Heart right ventricle (tissue), 16 donors: ENCODE measurements around the gene ELAVL1. TPM values are rescaled to one million over a fixed set of nuclear protein-coding genes. Genes with fewer than 3 reads are reported as not detected.

Experiments
- ATAC-seq, 8 donors: fragments of 200-7000 bp; cut with Tn5 transposase; one replicate each; pipeline ENCODE4 v1.9.1; 2020; ENCODE audit warnings: mild to moderate bottlenecking in 8 of 8, moderate library complexity in 8 of 8, moderate number of reproducible peaks in 1 of 8
- DNase-seq, 2 donors: peaks; one replicate each; pipeline ENCODE4 v3.0.0-alpha.2; 2020
- H3K27ac ChIP-seq, 10 donors: fragments of 200-600 bp; sonication (generic) in 2 of 10; one replicate each; pipeline versions ENCODE4 v1.5.0 to v1.8.0; 2020 to 2022; ENCODE audit warnings: mild to moderate bottlenecking in 3 of 10
- H3K27me3 ChIP-seq, 7 donors: fragments of 200-600 bp; one replicate each; pipeline ENCODE4 v1.8.0; 2021 to 2022; ENCODE audit warnings: mild to moderate bottlenecking in 2 of 7
- H3K36me3 ChIP-seq, 9 donors: fragments of 200-600 bp; sonication (generic) in 1 of 9; one replicate each; pipeline versions ENCODE4 v1.5.0 to v1.8.0; 2020 to 2022; ENCODE audit warnings: mild to moderate bottlenecking in 2 of 9
- H3K4me1 ChIP-seq, 9 donors: fragments of 200-600 bp; sonication (generic) in 1 of 9; one replicate each; pipeline versions ENCODE4 v1.5.0 to v1.8.0; 2020 to 2022; ENCODE audit warnings: mild to moderate bottlenecking in 4 of 9
- H3K4me3 ChIP-seq, 10 donors: fragments of 200-600 bp; sonication (generic) in 2 of 10; one replicate each; pipeline versions ENCODE4 v1.5.0 to v1.8.0; 2020 to 2022; ENCODE audit warnings: mild to moderate bottlenecking in 7 of 10, moderate library complexity in 2 of 10
- H3K9me3 ChIP-seq, 11 donors: fragments of 200-600 bp in 10 of 11; sonication (generic) in 2 of 11; one replicate each; pipeline versions ENCODE4 v1.5.0 to v1.8.0; 2013 to 2022; ENCODE audit warnings: mild to moderate bottlenecking in 2 of 11, control low read depth in 1 of 11, moderate library complexity in 1 of 11
- CTCF ChIP-seq, 9 donors: fragments of 200-600 bp; sonication (generic) in 2 of 9; IDR thresholded peaks; one replicate each; pipeline versions ENCODE4 v1.5.0 to v1.8.0; 2021 to 2022; ENCODE audit warnings: antibody characterized with exemption in 9 of 9, mild to moderate bottlenecking in 5 of 9, moderate library complexity in 1 of 9
- WGBS, 2 donors: extraction: QIAGEN DNeasy Blood & Tissue Kit; methylation state at CpG; one replicate each; pipeline ENCODE4 v1.1.7; 2013; ENCODE audit warnings: inconsistent platforms in 1 of 2; 5-methylcytosine and 5-hydroxymethylcytosine counted together
- intact Hi-C, 10 donors: fragments of 100-400 bp; cut with DNase I; formaldehyde crosslinking; loops; one replicate each; pipeline versions ENCODE4 v1.11.1 to v1.14.2; 2022
- polyA plus RNA-seq, 2 donors: library from polyadenylated mRNA; stranded (reverse); fragments of 200-250 nt; gene quantifications; one replicate each; pipeline ENCODE4 v1.2.3, GENCODE V29; 2013
- total RNA-seq, 10 donors: library from RNA; stranded (reverse); fragmentation: NEBNext Ultra II Directional in 3 of 10; extraction: Animal tissue kit (Norgen Biotek cat#: 25700) in 3 of 10; gene quantifications; one replicate each; pipeline versions ENCODE4 v1.2.1 to v1.2.4, GENCODE V29; 2021 to 2023
- donor health status: Arrhythmogenic right ventricular cardiomyopathy.
- donor health status: ischemic (EF 13 %, LVEDD 7.1; RV severe dilation, severe dysfunction).
- donor health status: healthy with polysubstance abuse.
- donor health status: DM: no; HTN: yes; CAD: no.
- donor health status: DM: no; HTN: no; CAD: no.
- donor health status: ischemic (EF 25% LVEDD 6.9; RV normal size, moderate dysfunction).
- donor health status: ischemic (EF 25% LVEDD 5.7; RV mildly dilated, moderate dysfunction).
- donor health status: healthy.
- donor health status: DM: yes; HTN: yes; CAD: no.
- donor health status: Ischemic cardiomyopathy.
- donor health status: ischemic (EF 35%, LVEDD 5.7; RV mildly dilated, moderate dysfunction).
- donor health status: nonischemic (EF 11% LVEDD 7.7; RV severe dilation, severe dysfunction).
- donor health status: DM: yes; HTN: yes; CAD: no.
- donor health status: PGD.
- donor health status: ischemic (EF 29% LVEDD 5.4; RV normal size, mild dysfunction).
- donor health status: nonischemic (EF 23%, LVEDD 6.1; RV moderate dilation, normal function).

ELAVL1 gene
- total and polyA plus RNA-seq, 12 donors, result 11.6 to 60.1 (median 54.4) TPM

GRCh38 chr19:7925171-7925851, 80.1 kb downstream of the ELAVL1 start:
- intact Hi-C loops, result loop anchor here in 4 of 10 donors (5.0 to 10.0 kb wide), 2 partner anchors 71 to 73 kb away; no protein-coding TSS in a partner anchor
- DNase-seq (peak; percentile 60 to 76), ATAC-seq (no peak)
- H3K4me3 ChIP-seq, result peak overlapping the region in 9 of 10 donors; percentile 35 to 51 (median 45)
- 1% methylated on average over 60 to 98 of the region's 98 CpGs for WGBS, 2 donors
- no peak overlapping the region for H3K27ac ChIP-seq
- H3K4me1 ChIP-seq, result peaks cover 18 to 73% (median 45%) of the 10 kb centered on the region in 9 donors
- H3K36me3 ChIP-seq, result peaks cover 0 to 26% (median 15%) of the 10 kb centered on the region in 9 donors
- no peaks in the 10 kb centered on the region for H3K9me3 ChIP-seq
- peak; percentile 54 to 91 (median 79) for TF ChIP-seq CTCF (IDR thresholded peaks at IDR 0.05)
- H3K27me3 ChIP-seq, result peaks cover 0 to 8% (median 0%) of the 10 kb centered on the region in 7 donors

- intact Hi-C loops, result loop anchor here in 6 of 10 donors (5.0 to 10.0 kb wide), 4 partner anchors 67 to 328 kb away; no protein-coding TSS in a partner anchor
- ATAC-seq (no peak), DNase-seq (no peak)
- peaks cover 0 to 8% (median 0%) of the 10 kb centered on the region in 7 donors for H3K27me3 ChIP-seq
- peaks cover 0 to 23% (median 15%) of the 10 kb centered on the region in 9 donors for H3K36me3 ChIP-seq
- TF ChIP-seq CTCF (IDR thresholded peaks at IDR 0.05), result no peak
- no peak overlapping the region for H3K27ac ChIP-seq
- H3K4me1 ChIP-seq, result peaks cover 18 to 73% (median 47%) of the 10 kb centered on the region in 9 donors
- H3K4me3 ChIP-seq, result peak overlapping the region in 9 of 10 donors; percentile 35 to 51 (median 45)
- WGBS, 2 donors, result 40 to 46% methylated on average over 32 to 34 of the region's 34 CpGs
- no peaks in the 10 kb centered on the region for H3K9me3 ChIP-seq
These were observed 80.7 kb downstream of the ELAVL1 start for GRCh38 chr19:7924651-7925170.

GRCh38 chr19:7924241-7924640, 81.2 kb downstream of the ELAVL1 start:
- intact Hi-C loops, result loop anchor here in 5 of 10 donors (5.0 to 10.0 kb wide), 4 partner anchors 67 to 328 kb away; no protein-coding TSS in a partner anchor
- H3K36me3 ChIP-seq, result peaks cover 0 to 23% (median 15%) of the 10 kb centered on the region in 9 donors
- peaks cover 18 to 73% (median 47%) of the 10 kb centered on the region in 9 donors for H3K4me1 ChIP-seq
- TF ChIP-seq CTCF (IDR thresholded peaks at IDR 0.05), result no peak
- H3K27ac ChIP-seq, result no peak overlapping the region
- WGBS, 2 donors, result 80 to 85% methylated on average over 12 of the region's 12 CpGs
- no peak overlapping the region for H3K4me3 ChIP-seq
- no peaks in the 10 kb centered on the region for H3K9me3 ChIP-seq
- peaks cover 0 to 12% (median 2%) of the 10 kb centered on the region in 7 donors for H3K27me3 ChIP-seq
- DNase-seq (no peak), ATAC-seq (no peak)

- intact Hi-C loops, result loop anchor here in 5 of 10 donors (5.0 to 10.0 kb wide), 4 partner anchors 66 to 329 kb away; no protein-coding TSS in a partner anchor
- WGBS, 2 donors, result 84% methylated on average over 31 of the region's 31 CpGs
These were observed 81.9 kb downstream of the ELAVL1 start for GRCh38 chr19:7923295-7924191.

More at GRCh38 chr19:7923295-7924191, 81.9 kb downstream of the ELAVL1 start:
- TF ChIP-seq CTCF (IDR thresholded peaks at IDR 0.05), result no peak
- Histone ChIP-seq H3K27ac (no peak overlapping the region), H3K4me3 (no peak overlapping the region), H3K27me3 (peaks cover 0 to 19% (median 7%) of the 10 kb centered on the region in 7 donors), H3K4me1 (peaks cover 18 to 72% (median 44%) of the 10 kb centered on the region in 9 donors), H3K36me3 (peaks cover 0 to 23% (median 15%) of the 10 kb centered on the region in 9 donors), H3K9me3 (no peaks in the 10 kb centered on the region)
- no peak for ATAC-seq
- DNase-seq, result no peak
